HepG2 (cell line): ENCODE data around the gene DENND4C. TPM values are rescaled to one million over a fixed set of nuclear protein-coding genes. Genes with fewer than 3 reads are reported as not detected.
A peak's percentile ranks its signal among the peaks of the same experiment; 100 is the strongest.

Source experiments
- PCBP2 ChIP-seq: fragments of 200-400 bp; formaldehyde crosslinking; optimal IDR thresholded peaks from 2 replicates; pipeline ENCODE3; 2018; ENCODE audit warnings: low read length, low read depth; ENCODE audit not compliant: poor library complexity, severe bottlenecking
- PHF8 ChIP-seq: sonication (generic); formaldehyde crosslinking; IDR thresholded peaks from 2 replicates; pipeline ENCODE4 v1.5.0; 2020; ENCODE audit warnings: missing genetic modification reagents
- SALL1 ChIP-seq: sonication (generic); formaldehyde crosslinking; IDR thresholded peaks from 2 replicates; pipeline ENCODE4 v1.8.0; 2022; ENCODE audit warnings: mild to moderate bottlenecking, missing genetic modification reagents
- TBX3 ChIP-seq: fragments of 450-650 bp; IDR thresholded peaks from 2 replicates; pipeline ENCODE4 v1.6.1; 2017; ENCODE audit warnings: antibody characterized with exemption, mild to moderate bottlenecking, inconsistent platforms, borderline replicate concordance
- TGIF2 ChIP-seq: IDR thresholded peaks from 2 replicates; pipeline ENCODE4 v1.6.1; 2016; ENCODE audit warnings: control low read depth, missing compliant biosample characterization
- ZNF180 ChIP-seq: sonication (generic); formaldehyde crosslinking; IDR thresholded peaks from 2 replicates; pipeline ENCODE4 v1.4.0; 2020; ENCODE audit warnings: low read depth, missing genetic modification reagents, borderline replicate concordance
- ZNF230 ChIP-seq: sonication (generic); formaldehyde crosslinking; IDR thresholded peaks from 2 replicates; pipeline ENCODE4 v1.4.0; 2020; ENCODE audit warnings: mild to moderate bottlenecking, missing genetic modification reagents
- ZNF609 ChIP-seq: sonication (generic); formaldehyde crosslinking; IDR thresholded peaks from 2 replicates; pipeline ENCODE4 v1.4.0; 2020; ENCODE audit warnings: mild to moderate bottlenecking, missing genetic modification reagents, borderline replicate concordance
- ZNF737 ChIP-seq: sonication (generic); formaldehyde crosslinking; IDR thresholded peaks from 2 replicates; pipeline ENCODE4 v1.5.0; 2020; ENCODE audit warnings: missing genetic modification reagents, mild to moderate bottlenecking, borderline replicate concordance
- ZNF841 ChIP-seq: sonication (generic); formaldehyde crosslinking; IDR thresholded peaks from 2 replicates; pipeline ENCODE4 v1.8.1; 2023; ENCODE audit warnings: missing genetic modification reagents, borderline replicate concordance
- polyA plus RNA-seq, 8 experiments: library from polyadenylated mRNA; depleted of rRNA in 3 of 8; stranded (reverse) in 7 of 8; unstranded in 1 of 8; fragments of >200 nt; fragmentation: Illumina TruSeq in 4 of 8; extraction: Trizol in 4 of 8; gene quantifications; 2 replicates each; pipeline versions ENCODE4 v1.2.1 to v1.2.3, GENCODE V29; 2011 to 2016; ENCODE audit warnings: low read depth in 4 of 8, missing spikeins in 1 of 8, mixed read lengths in 1 of 8; ENCODE audit not compliant: insufficient read depth in 1 of 8
- total RNA-seq, 5 experiments: library from RNA; depleted of rRNA; stranded (reverse); fragments of >200 nt; fragmentation: Illumina TruSeq; extraction: Trizol; gene quantifications; 2 replicates each; pipeline ENCODE4 v1.2.3, GENCODE V29; 2016; ENCODE audit warnings: low read depth in 1 of 5
- TF ChIP-seq, protein P1 (sequence below): sonication (generic); formaldehyde crosslinking; IDR thresholded peaks from 2 replicates; pipeline ENCODE4 v1.4.0; 2020; ENCODE audit warnings: mild to moderate bottlenecking, low read depth, missing genetic modification reagents
- TF ChIP-seq, protein P2 (sequence below): sonication (generic); formaldehyde crosslinking; IDR thresholded peaks from 2 replicates; pipeline ENCODE4 v1.4.0; 2020; ENCODE audit warnings: mild to moderate bottlenecking, missing genetic modification reagents
- TF ChIP-seq, protein P3 (sequence below): sonication (generic); formaldehyde crosslinking; IDR thresholded peaks from 2 replicates; pipeline ENCODE4 v1.9.0; 2021; ENCODE audit warnings: mild to moderate bottlenecking, missing genetic modification reagents

Gene DENND4C
- total and polyA plus RNA-seq, 2 of the 13 experiments (the other 11 are each of a cell fraction or from before 2014, with no cell fraction given) = 19.1 to 27.2 TPM

DNA sequence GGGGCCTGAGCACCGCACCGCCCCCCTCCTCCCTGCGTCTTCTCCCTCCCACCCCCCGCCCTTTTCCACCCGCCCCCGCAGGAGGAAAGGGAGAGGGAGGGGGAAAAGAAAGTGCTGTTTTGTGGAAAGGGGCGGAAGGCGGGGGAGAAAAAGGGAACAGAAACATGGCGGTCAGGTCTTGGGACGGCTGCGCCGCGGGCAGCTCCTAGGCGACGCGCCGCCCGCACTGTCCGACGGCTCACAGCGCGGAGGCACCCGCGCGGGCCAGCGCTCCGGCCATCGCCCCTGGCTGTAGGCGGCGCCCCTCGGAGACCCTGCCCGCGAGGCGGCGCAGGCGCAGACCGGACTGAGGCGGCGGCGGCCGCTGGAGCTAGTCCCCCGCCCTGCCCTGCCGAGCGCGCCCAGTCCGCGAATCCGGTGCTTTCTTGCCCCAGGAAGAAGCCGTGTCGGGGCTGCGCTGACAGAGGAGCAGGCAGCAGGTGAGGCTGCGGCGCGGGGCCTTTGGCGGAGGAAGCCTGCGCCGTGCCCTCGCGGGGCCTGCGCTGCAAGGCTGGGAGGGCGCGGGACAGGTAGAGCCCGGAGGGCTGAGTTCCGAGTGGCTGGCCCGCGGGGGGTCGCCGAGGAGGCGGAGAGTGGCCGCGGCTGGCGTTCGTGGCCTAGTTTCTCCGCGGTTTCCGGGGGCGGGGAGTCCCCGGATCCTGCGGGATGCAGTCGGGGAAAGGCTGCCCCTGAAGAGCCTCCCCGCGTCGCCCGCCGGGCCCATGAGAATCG, at the start of gene DENND4C (continued):
- TF ChIP-seq ZNF609 (0 out of 2 replicates have a peak, but pooled peaks have one; percentile 37), TBX3 (no peak), PCBP2 (no peak), SALL1 (peak; percentile 77), ZNF737 (CRISPR knock-in tag) (no peak; the same call in 1 of the 2 replicates), TGIF2 (CRISPR knock-in tag) (peak; percentile 79), ZNF180 (CRISPR knock-in tag) (no peak), ZNF230 (CRISPR knock-in tag) (no peak), PHF8 (CRISPR knock-in tag) (peak; percentile 96), ZNF841 (CRISPR knock-in tag) (0 out of 2 replicates have a peak, but pooled peaks have one; percentile 32)
- TF ChIP-seq, protein P1, sequence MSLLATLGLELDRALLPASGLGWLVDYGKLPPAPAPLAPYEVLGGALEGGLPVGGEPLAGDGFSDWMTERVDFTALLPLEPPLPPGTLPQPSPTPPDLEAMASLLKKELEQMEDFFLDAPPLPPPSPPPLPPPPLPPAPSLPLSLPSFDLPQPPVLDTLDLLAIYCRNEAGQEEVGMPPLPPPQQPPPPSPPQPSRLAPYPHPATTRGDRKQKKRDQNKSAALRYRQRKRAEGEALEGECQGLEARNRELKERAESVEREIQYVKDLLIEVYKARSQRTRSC = no peak
- TF ChIP-seq, protein P2, sequence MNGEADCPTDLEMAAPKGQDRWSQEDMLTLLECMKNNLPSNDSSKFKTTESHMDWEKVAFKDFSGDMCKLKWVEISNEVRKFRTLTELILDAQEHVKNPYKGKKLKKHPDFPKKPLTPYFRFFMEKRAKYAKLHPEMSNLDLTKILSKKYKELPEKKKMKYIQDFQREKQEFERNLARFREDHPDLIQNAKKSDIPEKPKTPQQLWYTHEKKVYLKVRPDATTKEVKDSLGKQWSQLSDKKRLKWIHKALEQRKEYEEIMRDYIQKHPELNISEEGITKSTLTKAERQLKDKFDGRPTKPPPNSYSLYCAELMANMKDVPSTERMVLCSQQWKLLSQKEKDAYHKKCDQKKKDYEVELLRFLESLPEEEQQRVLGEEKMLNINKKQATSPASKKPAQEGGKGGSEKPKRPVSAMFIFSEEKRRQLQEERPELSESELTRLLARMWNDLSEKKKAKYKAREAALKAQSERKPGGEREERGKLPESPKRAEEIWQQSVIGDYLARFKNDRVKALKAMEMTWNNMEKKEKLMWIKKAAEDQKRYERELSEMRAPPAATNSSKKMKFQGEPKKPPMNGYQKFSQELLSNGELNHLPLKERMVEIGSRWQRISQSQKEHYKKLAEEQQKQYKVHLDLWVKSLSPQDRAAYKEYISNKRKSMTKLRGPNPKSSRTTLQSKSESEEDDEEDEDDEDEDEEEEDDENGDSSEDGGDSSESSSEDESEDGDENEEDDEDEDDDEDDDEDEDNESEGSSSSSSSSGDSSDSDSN (CRISPR knock-in tag) = peak; percentile 96
- TF ChIP-seq, protein P3, sequence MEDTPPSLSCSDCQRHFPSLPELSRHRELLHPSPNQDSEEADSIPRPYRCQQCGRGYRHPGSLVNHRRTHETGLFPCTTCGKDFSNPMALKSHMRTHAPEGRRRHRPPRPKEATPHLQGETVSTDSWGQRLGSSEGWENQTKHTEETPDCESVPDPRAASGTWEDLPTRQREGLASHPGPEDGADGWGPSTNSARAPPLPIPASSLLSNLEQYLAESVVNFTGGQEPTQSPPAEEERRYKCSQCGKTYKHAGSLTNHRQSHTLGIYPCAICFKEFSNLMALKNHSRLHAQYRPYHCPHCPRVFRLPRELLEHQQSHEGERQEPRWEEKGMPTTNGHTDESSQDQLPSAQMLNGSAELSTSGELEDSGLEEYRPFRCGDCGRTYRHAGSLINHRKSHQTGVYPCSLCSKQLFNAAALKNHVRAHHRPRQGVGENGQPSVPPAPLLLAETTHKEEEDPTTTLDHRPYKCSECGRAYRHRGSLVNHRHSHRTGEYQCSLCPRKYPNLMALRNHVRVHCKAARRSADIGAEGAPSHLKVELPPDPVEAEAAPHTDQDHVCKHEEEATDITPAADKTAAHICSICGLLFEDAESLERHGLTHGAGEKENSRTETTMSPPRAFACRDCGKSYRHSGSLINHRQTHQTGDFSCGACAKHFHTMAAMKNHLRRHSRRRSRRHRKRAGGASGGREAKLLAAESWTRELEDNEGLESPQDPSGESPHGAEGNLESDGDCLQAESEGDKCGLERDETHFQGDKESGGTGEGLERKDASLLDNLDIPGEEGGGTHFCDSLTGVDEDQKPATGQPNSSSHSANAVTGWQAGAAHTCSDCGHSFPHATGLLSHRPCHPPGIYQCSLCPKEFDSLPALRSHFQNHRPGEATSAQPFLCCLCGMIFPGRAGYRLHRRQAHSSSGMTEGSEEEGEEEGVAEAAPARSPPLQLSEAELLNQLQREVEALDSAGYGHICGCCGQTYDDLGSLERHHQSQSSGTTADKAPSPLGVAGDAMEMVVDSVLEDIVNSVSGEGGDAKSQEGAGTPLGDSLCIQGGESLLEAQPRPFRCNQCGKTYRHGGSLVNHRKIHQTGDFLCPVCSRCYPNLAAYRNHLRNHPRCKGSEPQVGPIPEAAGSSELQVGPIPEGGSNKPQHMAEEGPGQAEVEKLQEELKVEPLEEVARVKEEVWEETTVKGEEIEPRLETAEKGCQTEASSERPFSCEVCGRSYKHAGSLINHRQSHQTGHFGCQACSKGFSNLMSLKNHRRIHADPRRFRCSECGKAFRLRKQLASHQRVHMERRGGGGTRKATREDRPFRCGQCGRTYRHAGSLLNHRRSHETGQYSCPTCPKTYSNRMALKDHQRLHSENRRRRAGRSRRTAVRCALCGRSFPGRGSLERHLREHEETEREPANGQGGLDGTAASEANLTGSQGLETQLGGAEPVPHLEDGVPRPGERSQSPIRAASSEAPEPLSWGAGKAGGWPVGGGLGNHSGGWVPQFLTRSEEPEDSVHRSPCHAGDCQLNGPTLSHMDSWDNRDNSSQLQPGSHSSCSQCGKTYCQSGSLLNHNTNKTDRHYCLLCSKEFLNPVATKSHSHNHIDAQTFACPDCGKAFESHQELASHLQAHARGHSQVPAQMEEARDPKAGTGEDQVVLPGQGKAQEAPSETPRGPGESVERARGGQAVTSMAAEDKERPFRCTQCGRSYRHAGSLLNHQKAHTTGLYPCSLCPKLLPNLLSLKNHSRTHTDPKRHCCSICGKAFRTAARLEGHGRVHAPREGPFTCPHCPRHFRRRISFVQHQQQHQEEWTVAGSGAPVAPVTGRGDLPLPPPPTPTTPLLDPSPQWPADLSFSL (CRISPR knock-in tag) = no peak
